SK-N-MC (cell line): ENCODE measurements around the gene IRGC.

ENCODE experiments used
- DNase-seq: peaks from one replicate; pipeline ENCODE4 v3.0.0-alpha.2; 2011; ENCODE audit warnings: low read depth, low spot score
- H3K27ac ChIP-seq: fragments of 200-600 bp; sonication (generic); 2 replicates; pipeline ENCODE4 v1.5.1; 2016; ENCODE audit warnings: mixed run types
- H3K36me3 ChIP-seq: fragments of 200-600 bp; sonication (generic); 2 replicates; pipeline ENCODE4 v1.6.1; 2017; ENCODE audit warnings: antibody characterized with exemption, low read length, mixed read lengths; ENCODE audit not compliant: insufficient read depth
- H3K4me3 ChIP-seq: fragments of 200-600 bp; sonication (generic); 2 replicates; pipeline ENCODE4 v1.5.1; 2016
- H3K9ac ChIP-seq: fragments of 200-600 bp; sonication (generic); 2 replicates; pipeline ENCODE4 v1.8.0; 2017; ENCODE audit warnings: mixed run types, mixed read lengths; ENCODE audit not compliant: insufficient read length
- H3K9me3 ChIP-seq: fragments of 200-600 bp; sonication (generic); 2 replicates; pipeline ENCODE4 v1.6.1; 2017; ENCODE audit warnings: low read depth, mild to moderate bottlenecking, antibody characterized with exemption, low read length, moderate library complexity, mixed read lengths
- EZH2 ChIP-seq: fragments of 200-600 bp; sonication (generic); IDR thresholded peaks from one replicate; pipeline ENCODE4 v1.6.1; 2017; ENCODE audit warnings: antibody characterized with exemption
- FOXP2 ChIP-seq: optimal IDR thresholded peaks from 2 replicates; pipeline ENCODE3; 2011; ENCODE audit warnings: mild to moderate bottlenecking, moderate library complexity; ENCODE audit not compliant: insufficient read depth; ENCODE audit errors: extremely low read length, control extremely low read depth
- POLR2AphosphoS5 ChIP-seq: IDR thresholded peaks from 2 replicates; pipeline ENCODE4 v1.6.1; 2012; ENCODE audit warnings: mild to moderate bottlenecking, low read depth, low read length, borderline replicate concordance

Gene IRGC

GRCh38 chr19:43715776-43716175 is at the start of gene IRGC:
TSS of gene IRGC (plus strand) at chr19:43716076. CDS start at chr19:43718559, 2,483 bp downstream.
- Histone ChIP-seq H3K27ac (no peak within 1 kb of the TSS), H3K9me3 (no peaks in the 10 kb centered on the region), H3K4me3 (no peak within 1 kb of the TSS), H3K36me3 (no peaks in the 10 kb centered on the region), H3K9ac (no peak within 1 kb of the TSS)
- DNase-seq: no peak
- TF ChIP-seq EZH2 (no peak), FOXP2 (no peak), POLR2AphosphoS5 (no peak)

DNA sequence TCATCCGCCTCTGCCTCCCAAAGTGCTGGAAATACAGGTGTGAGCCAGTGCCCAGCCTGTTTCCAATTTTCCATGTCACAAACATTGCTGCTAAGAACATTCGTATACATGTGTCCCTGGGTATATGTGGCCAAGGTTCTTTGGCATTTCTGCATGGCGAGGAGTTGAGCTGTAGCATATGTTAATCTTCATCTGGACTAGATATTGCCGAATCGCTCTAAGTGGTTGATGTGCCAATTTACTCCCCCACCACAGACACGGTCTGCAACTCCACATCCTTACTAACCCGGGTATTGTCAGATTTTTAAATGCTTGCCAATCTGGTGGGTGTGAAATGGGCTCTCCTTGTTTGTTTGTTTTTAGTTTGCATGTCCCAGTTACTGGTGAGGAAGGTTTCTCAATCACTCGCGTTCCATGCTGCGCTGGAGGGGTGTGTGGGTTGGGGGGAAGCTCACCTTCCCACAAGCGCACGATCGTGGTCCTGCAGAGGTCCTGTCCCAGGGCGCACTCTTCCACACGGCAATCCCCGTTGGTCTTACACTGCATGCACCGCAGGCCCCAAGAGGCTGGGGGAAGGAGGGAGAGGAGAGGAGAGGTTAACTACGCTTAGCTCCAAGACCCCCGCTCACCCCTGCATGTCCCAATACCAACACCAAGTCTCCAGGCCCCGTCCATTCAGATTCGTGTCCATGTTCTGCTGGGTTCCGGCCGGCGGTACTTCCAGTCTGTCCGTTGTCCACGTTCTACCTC is 48.6 kb upstream of the IRGC start:
- TF ChIP-seq FOXP2 (no peak), EZH2 (no peak), POLR2AphosphoS5 (no peak)
- H3K4me3 ChIP-seq: peak overlapping the region; percentile 79
- peak overlapping the region; percentile 91 for H3K9ac ChIP-seq
- H3K9me3 ChIP-seq: no peaks in the 10 kb centered on the region
- H3K36me3 ChIP-seq: peaks cover 37% of the 10 kb centered on the region
- DNase-seq: no peak
- H3K27ac ChIP-seq: peak overlapping the region; percentile 84

DNA sequence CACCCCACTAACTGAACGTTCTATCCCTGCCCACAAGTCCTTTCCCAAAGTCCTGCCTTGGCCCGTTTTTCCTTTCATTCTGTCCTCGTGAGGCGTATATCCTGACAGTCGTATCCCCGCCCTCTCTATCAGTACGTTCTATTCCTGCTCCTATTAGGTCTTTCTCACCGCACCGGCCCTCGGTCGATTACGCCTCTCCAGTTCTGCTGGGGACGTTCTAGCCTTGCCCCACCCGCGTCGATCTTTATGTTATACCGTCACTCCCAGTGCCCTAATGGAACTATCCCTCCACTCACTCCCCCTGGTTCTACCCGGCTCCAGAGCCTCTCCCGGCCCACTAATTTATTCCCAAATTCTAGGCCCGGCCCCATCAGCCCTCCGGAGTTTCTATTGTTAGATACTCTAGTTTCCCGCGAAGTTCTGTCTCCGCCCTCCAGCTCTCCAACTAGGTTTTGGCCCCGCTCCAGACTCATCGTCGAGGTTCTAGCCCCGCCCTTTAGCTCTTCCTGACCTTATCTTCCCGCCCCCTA is 47.9 kb upstream of the IRGC start:
- H3K27ac ChIP-seq: peak overlapping the region; percentile 84
- no peaks in the 10 kb centered on the region for H3K9me3 ChIP-seq
- H3K4me3 ChIP-seq: peak overlapping the region; percentile 79
- TF ChIP-seq POLR2AphosphoS5: peak; percentile 73
- TF ChIP-seq EZH2: no peak
- TF ChIP-seq FOXP2: no peak
- peaks cover 31% of the 10 kb centered on the region for H3K36me3 ChIP-seq
- H3K9ac ChIP-seq: peak overlapping the region; percentile 91
- no peak for DNase-seq

GRCh38 chr19:43668406-43669109 is 47.3 kb upstream of the IRGC start:
- H3K9ac ChIP-seq: peak overlapping the region; percentile 79
- H3K4me3 ChIP-seq: peak overlapping the region; percentile 79
- peak; percentile 99 for DNase-seq
- H3K27ac ChIP-seq: no peak overlapping the region
- no peaks in the 10 kb centered on the region for H3K9me3 ChIP-seq
- TF ChIP-seq EZH2 (no peak), POLR2AphosphoS5 (peak; percentile 25; the same call in 1 of the 2 replicates), FOXP2 (no peak)
- H3K36me3 ChIP-seq: peaks cover 26% of the 10 kb centered on the region

GRCh38 chr19:43672061-43672679 is 43.7 kb upstream of the IRGC start:
- DNase-seq: no peak
- TF ChIP-seq FOXP2 (no peak), POLR2AphosphoS5 (no peak), EZH2 (no peak)
- Histone ChIP-seq H3K9me3 (no peaks in the 10 kb centered on the region), H3K27ac (no peak overlapping the region), H3K36me3 (0 out of 2 replicates have a peak, but pooled peaks cover under 1% of the 10 kb centered on the region), H3K9ac (no peak overlapping the region), H3K4me3 (no peak overlapping the region)

- TF ChIP-seq FOXP2 (no peak), EZH2 (no peak), POLR2AphosphoS5 (no peak)
- DNase-seq: no peak
- H3K36me3 ChIP-seq: no peaks in the 10 kb centered on the region
- no peak overlapping the region for H3K9ac ChIP-seq
- H3K27ac ChIP-seq: no peak overlapping the region
- H3K9me3 ChIP-seq: no peaks in the 10 kb centered on the region
- H3K4me3 ChIP-seq: no peak overlapping the region
These were observed 42.2 kb upstream of the IRGC start for GRCh38 chr19:43673637-43674036.

DNA sequence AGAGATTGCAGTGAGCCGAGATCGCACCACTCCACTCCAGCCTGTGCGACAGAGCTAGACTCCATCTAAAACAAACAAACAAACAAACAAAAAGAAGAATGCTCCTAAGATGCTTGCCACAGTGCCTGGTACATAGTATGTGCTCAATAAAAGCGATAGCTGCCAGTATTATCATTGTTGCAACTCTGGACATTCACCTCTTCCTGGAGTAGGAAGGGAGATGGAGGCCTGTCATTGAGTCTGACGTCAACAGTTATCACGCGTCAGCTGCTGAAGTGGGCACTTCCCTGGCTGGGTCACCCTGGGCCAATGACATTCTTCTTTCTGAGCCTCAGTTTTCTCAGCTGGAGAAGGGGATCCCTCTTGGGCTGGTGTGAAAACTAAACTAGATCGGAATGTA is 41.7 kb upstream of the IRGC start:
- H3K4me3 ChIP-seq: no peak overlapping the region
- H3K9ac ChIP-seq: no peak overlapping the region
- no peak for DNase-seq
- H3K36me3 ChIP-seq: no peaks in the 10 kb centered on the region
- TF ChIP-seq FOXP2 (no peak), EZH2 (no peak), POLR2AphosphoS5 (no peak)
- no peak overlapping the region for H3K27ac ChIP-seq
- H3K9me3 ChIP-seq: no peaks in the 10 kb centered on the region

GRCh38 chr19:43674596-43674995 is 41.3 kb upstream of the IRGC start:
- Histone ChIP-seq H3K4me3 (no peak overlapping the region), H3K36me3 (no peaks in the 10 kb centered on the region), H3K9ac (no peak overlapping the region), H3K27ac (no peak overlapping the region), H3K9me3 (no peaks in the 10 kb centered on the region)
- no peak for TF ChIP-seq POLR2AphosphoS5
- TF ChIP-seq EZH2: no peak
- no peak for TF ChIP-seq FOXP2
- DNase-seq: no peak
